Keratinocyte (primary cell): ENCODE data around the gene TMEM191C.
"Not testable (repeated sequence)": the region's sequence is repeated elsewhere in the genome, so short reads cannot be mapped to it uniquely, and the experiment has no call there.

ENCODE experiments used
- CTCF ChIP-seq, 3 experiments: IDR thresholded peaks in 1 of 3; conservative IDR thresholded peaks in 1 of 3; optimal IDR thresholded peaks in 1 of 3; 2 replicates in 2 of 3; 3 replicates in 1 of 3; pipeline versions ENCODE3 to v1.5.1; 2011; ENCODE audit warnings: low read length in 3 of 3, mild to moderate bottlenecking in 3 of 3, moderate library complexity in 2 of 3, control low read depth in 1 of 3, inconsistent platforms in 1 of 3; ENCODE audit not compliant: insufficient read depth in 2 of 3; ENCODE audit errors: extremely low read depth in 1 of 3
- EZH2 ChIP-seq: IDR thresholded peaks from one replicate; pipeline ENCODE4 v1.6.1; 2012; ENCODE audit warnings: inconsistent platforms, mild to moderate bottlenecking, low read length, moderate library complexity

DNA sequence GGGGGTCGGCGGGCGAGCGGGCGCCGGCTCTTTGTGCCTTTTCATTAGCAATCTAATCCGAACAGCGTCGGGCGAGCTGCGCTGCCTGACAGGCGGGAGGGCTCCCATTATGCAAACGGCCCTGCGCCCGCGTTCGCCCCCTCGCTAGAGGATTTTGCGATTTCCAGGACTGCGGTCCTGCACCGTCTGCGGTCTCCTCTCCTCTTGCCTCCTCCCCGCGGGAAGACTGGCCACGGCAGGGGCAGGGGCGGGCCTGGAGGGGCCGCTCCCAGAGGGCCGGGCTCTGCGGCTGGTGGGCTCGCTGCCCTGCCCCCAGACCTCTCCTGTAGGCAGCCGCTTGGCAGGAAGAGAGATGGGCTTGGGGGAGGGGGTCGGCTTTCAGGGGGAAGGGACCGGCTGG is 49.3 kb upstream of the TMEM191C start:
- not testable (repeated sequence) for TF ChIP-seq EZH2; CTCF (optimal IDR thresholded peaks at IDR 0.05 in 1 of 3, IDR thresholded peaks at IDR 0.05 in 1 of 3, conservative IDR thresholded peaks at IDR 0.05 in 1 of 3; ENCODE audit: extremely low read depth in 1 of 3, insufficient read depth in 2 of 3, low read length in 3 of 3)
